Measurements from ENCODE around the gene CFAP52. TPM values are rescaled to one million over a fixed set of nuclear protein-coding genes. Genes with fewer than 3 reads are reported as not detected.
A peak's percentile ranks its signal among the peaks of the same experiment; 100 is the strongest.

CFAP52 gene
- polyA plus RNA-seq, 1 experiment, result not detected

- TF ChIP-seq CTCF (IDR thresholded peaks at IDR 0.05; ENCODE audit: insufficient read depth, low read depth, low read length), result peak; percentile 19; the same call in 1 of the 2 replicates
- H3K4me3 ChIP-seq (ENCODE audit: low read depth, low read length), result no peak overlapping the region
- no peak for DNase-seq (ENCODE audit: low read depth)
- H3K36me3 ChIP-seq (ENCODE audit: control insufficient read depth, insufficient read depth, low read length), result no peaks in the 10 kb centered on the region
- ChIA-PET POLR2A (no interaction called here), CTCF (interaction anchor here (1.1 to 5.3 kb wide), 2 partner anchors 18 to 99 kb away, joined by 4 to 32 read pairs; partner anchors contain the start of genes CFAP52 and STX8)
- H3K27me3 ChIP-seq (ENCODE audit: control insufficient read depth, insufficient read depth, low read length), result no peaks in the 10 kb centered on the region
These were observed 99.6 kb downstream of the CFAP52 start for GRCh38 chr17:9676084-9676483.

- Histone ChIP-seq H3K27me3 (ENCODE audit: control insufficient read depth, insufficient read depth, low read length) (no peaks in the 10 kb centered on the region), H3K4me3 (ENCODE audit: low read depth, low read length) (no peak overlapping the region), H3K36me3 (ENCODE audit: control insufficient read depth, insufficient read depth, low read length) (no peaks in the 10 kb centered on the region)
- DNase-seq (ENCODE audit: low read depth), result no peak
- ChIA-PET POLR2A (no interaction called here), CTCF (interaction anchor here (0.6 to 5.3 kb wide), 5 partner anchors 8 to 248 kb away, joined by 3 to 32 read pairs (median 3); partner anchors contain the start of genes CFAP52 and STX8)
- no peak for TF ChIP-seq CTCF (IDR thresholded peaks at IDR 0.05; ENCODE audit: insufficient read depth, low read depth, low read length)
These were observed 100.4 kb downstream of the CFAP52 start for GRCh38 chr17:9676820-9677310.

- TF ChIP-seq CTCF (IDR thresholded peaks at IDR 0.05; ENCODE audit: insufficient read depth, low read depth, low read length), result no peak
- ChIA-PET POLR2A (no interaction called here), CTCF (interaction anchor here (0.7 to 5.3 kb wide), 3 partner anchors 8 to 247 kb away, joined by 3 to 32 read pairs (median 3); partner anchors contain the start of genes CFAP52 and STX8)
- no peak overlapping the region for H3K4me3 ChIP-seq (ENCODE audit: low read depth, low read length)
- no peaks in the 10 kb centered on the region for H3K27me3 ChIP-seq (ENCODE audit: control insufficient read depth, insufficient read depth, low read length)
- no peak for DNase-seq (ENCODE audit: low read depth)
- H3K36me3 ChIP-seq (ENCODE audit: control insufficient read depth, insufficient read depth, low read length), result no peaks in the 10 kb centered on the region
These were observed 101.0 kb downstream of the CFAP52 start for GRCh38 chr17:9677411-9677810.

- ChIA-PET CTCF (interaction anchor here (5.3 kb wide), 1 partner anchor 101 kb away, joined by 32 read pairs; the partner anchor contains the start of genes CFAP52 and STX8), POLR2A (no interaction called here)
- no peak overlapping the region for H3K4me3 ChIP-seq (ENCODE audit: low read depth, low read length)
- H3K27me3 ChIP-seq (ENCODE audit: control insufficient read depth, insufficient read depth, low read length), result no peaks in the 10 kb centered on the region
- H3K36me3 ChIP-seq (ENCODE audit: control insufficient read depth, insufficient read depth, low read length), result no peaks in the 10 kb centered on the region
- TF ChIP-seq CTCF (IDR thresholded peaks at IDR 0.05; ENCODE audit: insufficient read depth, low read depth, low read length), result no peak
- DNase-seq (ENCODE audit: low read depth), result no peak
These were observed 101.5 kb downstream of the CFAP52 start for GRCh38 chr17:9677896-9678295.

GRCh38 chr17:9684955-9685621, 108.6 kb downstream of the CFAP52 start:
- ChIA-PET CTCF (interaction anchor here (0.6 to 1.1 kb wide), 2 partner anchors 8 to 1160 kb away, joined by 3 read pairs; no protein-coding TSS in a partner anchor), POLR2A (no interaction called here)
- no peak overlapping the region for H3K4me3 ChIP-seq (ENCODE audit: low read depth, low read length)
- H3K27me3 ChIP-seq (ENCODE audit: control insufficient read depth, insufficient read depth, low read length), result no peaks in the 10 kb centered on the region
- no peak for TF ChIP-seq CTCF (IDR thresholded peaks at IDR 0.05; ENCODE audit: insufficient read depth, low read depth, low read length)
- DNase-seq (ENCODE audit: low read depth), result no peak
- no peaks in the 10 kb centered on the region for H3K36me3 ChIP-seq (ENCODE audit: control insufficient read depth, insufficient read depth, low read length)

Other genes with a start within 250 kb of the CFAP52 start
- gene STX8, start 822 bp upstream of the CFAP52 start, polyA plus RNA-seq (2011; rRNA removed), result 44.7 and 77.2 TPM in 2 replicates
- gene USP43, start 68.9 kb downstream of the CFAP52 start, polyA plus RNA-seq (2011; rRNA removed), result 0.16 and 0.23 TPM in 2 replicates
- gene DHRS7C, start 214.9 kb downstream of the CFAP52 start, polyA plus RNA-seq (2011; rRNA removed), result not detected in 2 replicates
- not detected in 2 replicates for gene GSG1L2, start 245.4 kb downstream of the CFAP52 start, polyA plus RNA-seq (2011; rRNA removed)
- 0.05 and 0.06 TPM in 2 replicates for gene GLP2R, start 249.3 kb downstream of the CFAP52 start, polyA plus RNA-seq (2011; rRNA removed)